ENCODE data around the gene SH3RF1.

Gene SH3RF1

DNA sequence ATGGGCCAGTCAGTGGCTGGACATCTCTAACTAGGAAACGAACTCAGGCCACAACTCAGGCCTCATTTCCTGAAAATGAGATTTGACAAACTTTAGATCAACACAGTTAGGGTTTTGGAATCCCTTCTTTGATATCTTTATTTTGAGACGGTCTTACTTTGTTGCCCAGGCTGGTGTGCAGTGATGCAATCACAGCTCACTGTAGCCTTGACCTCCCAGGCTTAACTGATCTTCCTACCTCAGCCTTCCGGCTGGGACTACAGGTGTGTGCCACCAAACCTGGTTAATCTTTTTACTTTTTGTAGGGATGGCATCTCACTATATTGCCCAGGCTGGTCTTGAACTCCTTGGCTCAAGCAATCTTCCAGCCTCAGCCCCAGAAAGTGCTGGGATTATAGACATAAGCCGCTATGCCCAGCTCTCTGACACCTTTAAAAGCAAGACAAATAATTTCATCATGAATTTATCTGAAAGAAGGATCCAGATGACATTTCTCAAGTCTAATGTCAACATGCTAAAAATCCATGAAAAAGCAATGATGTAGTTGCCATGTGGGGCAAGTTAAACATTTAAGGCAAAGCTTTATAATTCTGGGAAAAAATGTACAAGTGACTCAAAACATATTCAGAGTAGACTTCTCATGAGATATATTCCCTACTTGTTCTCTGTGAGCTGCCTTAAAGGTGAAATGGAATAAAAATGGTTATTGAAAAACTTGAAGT is 171.6 kb downstream of the SH3RF1 start:
- H3K4me2 ChIP-seq, result no peak overlapping the region
- H3K36me3 ChIP-seq (ENCODE audit: insufficient read depth), result no peaks in the 10 kb centered on the region
- TF ChIP-seq, protein P1, sequence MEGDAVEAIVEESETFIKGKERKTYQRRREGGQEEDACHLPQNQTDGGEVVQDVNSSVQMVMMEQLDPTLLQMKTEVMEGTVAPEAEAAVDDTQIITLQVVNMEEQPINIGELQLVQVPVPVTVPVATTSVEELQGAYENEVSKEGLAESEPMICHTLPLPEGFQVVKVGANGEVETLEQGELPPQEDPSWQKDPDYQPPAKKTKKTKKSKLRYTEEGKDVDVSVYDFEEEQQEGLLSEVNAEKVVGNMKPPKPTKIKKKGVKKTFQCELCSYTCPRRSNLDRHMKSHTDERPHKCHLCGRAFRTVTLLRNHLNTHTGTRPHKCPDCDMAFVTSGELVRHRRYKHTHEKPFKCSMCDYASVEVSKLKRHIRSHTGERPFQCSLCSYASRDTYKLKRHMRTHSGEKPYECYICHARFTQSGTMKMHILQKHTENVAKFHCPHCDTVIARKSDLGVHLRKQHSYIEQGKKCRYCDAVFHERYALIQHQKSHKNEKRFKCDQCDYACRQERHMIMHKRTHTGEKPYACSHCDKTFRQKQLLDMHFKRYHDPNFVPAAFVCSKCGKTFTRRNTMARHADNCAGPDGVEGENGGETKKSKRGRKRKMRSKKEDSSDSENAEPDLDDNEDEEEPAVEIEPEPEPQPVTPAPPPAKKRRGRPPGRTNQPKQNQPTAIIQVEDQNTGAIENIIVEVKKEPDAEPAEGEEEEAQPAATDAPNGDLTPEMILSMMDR (conservative IDR thresholded peaks at IDR 0.05; ENCODE audit: low read depth, low read length), result no peak

DNA sequence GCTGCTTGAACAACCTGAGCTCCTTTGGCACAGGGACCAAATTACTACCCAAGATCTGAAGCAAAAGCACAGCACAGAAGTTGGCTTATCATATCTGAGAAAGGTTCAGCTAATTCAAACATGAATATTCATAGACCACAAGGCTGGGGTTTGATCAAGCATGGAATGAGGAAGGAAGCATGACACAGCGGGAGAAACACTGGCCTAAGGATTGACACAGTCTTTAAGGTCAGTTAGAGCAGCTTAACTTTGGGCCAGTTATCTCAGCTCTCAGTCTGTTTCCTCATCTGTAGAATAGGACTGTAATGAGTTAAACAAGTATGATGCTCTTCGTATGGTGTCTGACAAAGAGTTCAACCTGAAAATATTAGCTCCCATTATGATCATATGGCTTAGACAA is 172.2 kb downstream of the SH3RF1 start:
- H3K4me3 ChIP-seq (IDR thresholded peaks at IDR 0.05; ENCODE audit: insufficient read depth, low read depth, low read length), result no peak overlapping the region
- no peak overlapping the region for H3K9ac ChIP-seq
- H3K27me3 ChIP-seq (ENCODE audit: insufficient read depth, low read depth), result no peaks in the 10 kb centered on the region
- no peaks in the 10 kb centered on the region for H4K20me1 ChIP-seq (ENCODE audit: insufficient read depth)
- H3K79me2 ChIP-seq (ENCODE audit: insufficient read depth, low read depth), result no peaks in the 10 kb centered on the region
- H2AFZ ChIP-seq (ENCODE audit: low read depth), result no peak overlapping the region
- H3K27ac ChIP-seq, result no peak overlapping the region
- no peak overlapping the region for H3K4me2 ChIP-seq
- no peaks in the 10 kb centered on the region for H3K36me3 ChIP-seq (ENCODE audit: insufficient read depth)
- H3K4me1 ChIP-seq (ENCODE audit: low read depth, poor library complexity, severe bottlenecking), result no peaks in the 10 kb centered on the region
- TF ChIP-seq, protein P1 (conservative IDR thresholded peaks at IDR 0.05; ENCODE audit: low read depth, low read length), result no peak

More for the DNA sequence above, 171.6 kb downstream of the SH3RF1 start:
- no peaks in the 10 kb centered on the region for H3K79me2 ChIP-seq (ENCODE audit: insufficient read depth, low read depth)
- H3K4me1 ChIP-seq (ENCODE audit: low read depth, poor library complexity, severe bottlenecking), result no peaks in the 10 kb centered on the region
- no peak overlapping the region for H3K9ac ChIP-seq
- no peaks in the 10 kb centered on the region for H4K20me1 ChIP-seq (ENCODE audit: insufficient read depth)
- H3K4me3 ChIP-seq (IDR thresholded peaks at IDR 0.05; ENCODE audit: insufficient read depth, low read depth, low read length), result no peak overlapping the region
- no peak overlapping the region for H2AFZ ChIP-seq (ENCODE audit: low read depth)
- H3K27ac ChIP-seq, result no peak overlapping the region
- H3K27me3 ChIP-seq (ENCODE audit: insufficient read depth, low read depth), result no peaks in the 10 kb centered on the region

DNA sequence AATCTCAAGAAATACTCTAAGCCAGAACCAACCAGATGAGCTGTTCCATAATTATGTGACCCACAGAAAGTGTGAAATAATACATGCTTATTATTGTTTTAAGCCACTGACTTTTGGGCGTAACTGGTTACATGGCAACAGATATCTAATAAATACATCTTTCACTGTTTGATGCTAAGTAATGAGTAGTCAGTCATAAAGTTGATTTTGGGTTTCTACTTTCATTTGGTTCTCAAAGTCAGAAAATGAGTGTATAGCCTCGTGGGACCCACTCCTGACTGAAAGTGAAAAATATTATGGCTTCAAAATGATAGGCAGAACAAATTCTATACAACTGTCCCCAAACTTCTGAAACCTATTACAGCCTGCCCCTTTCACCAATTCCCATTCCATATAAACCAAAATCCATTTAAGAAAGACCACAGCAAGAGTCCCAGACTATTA is 172.7 kb downstream of the SH3RF1 start:
- Histone ChIP-seq H3K27me3 (ENCODE audit: insufficient read depth, low read depth) (no peaks in the 10 kb centered on the region), H3K4me2 (no peak overlapping the region), H3K9ac (no peak overlapping the region), H3K36me3 (ENCODE audit: insufficient read depth) (no peaks in the 10 kb centered on the region), H2AFZ (ENCODE audit: low read depth) (no peak overlapping the region), H3K79me2 (ENCODE audit: insufficient read depth, low read depth) (no peaks in the 10 kb centered on the region), H3K4me3 (IDR thresholded peaks at IDR 0.05; ENCODE audit: insufficient read depth, low read depth, low read length) (no peak overlapping the region), H4K20me1 (ENCODE audit: insufficient read depth) (no peaks in the 10 kb centered on the region), H3K4me1 (ENCODE audit: low read depth, poor library complexity, severe bottlenecking) (no peaks in the 10 kb centered on the region), H3K27ac (no peak overlapping the region)
- TF ChIP-seq, protein P1 (conservative IDR thresholded peaks at IDR 0.05; ENCODE audit: low read depth, low read length), result no peak

DNA sequence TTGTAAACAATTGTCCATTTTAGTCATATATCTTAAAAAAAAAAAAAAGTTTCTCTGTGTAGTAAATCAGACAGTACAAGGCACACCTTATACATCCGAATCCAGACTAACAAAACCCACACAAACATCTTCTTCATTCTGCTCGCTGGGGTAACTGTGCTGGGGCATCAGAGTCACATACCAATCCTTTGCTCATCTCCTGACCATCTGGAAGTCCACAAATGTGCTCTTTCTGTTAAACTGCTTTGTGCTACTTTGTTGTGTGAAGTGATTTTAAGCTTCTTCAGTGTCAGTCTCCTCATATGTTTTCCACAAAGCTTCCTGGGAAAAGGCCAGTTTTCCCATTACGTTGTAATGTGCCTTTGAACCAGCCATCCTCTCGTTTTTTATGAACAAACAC is 174.5 kb downstream of the SH3RF1 start:
- no peaks in the 10 kb centered on the region for H4K20me1 ChIP-seq (ENCODE audit: insufficient read depth)
- no peak overlapping the region for H3K27ac ChIP-seq
- no peak overlapping the region for H3K9ac ChIP-seq
- H3K4me3 ChIP-seq (IDR thresholded peaks at IDR 0.05; ENCODE audit: insufficient read depth, low read depth, low read length), result no peak overlapping the region
- no peaks in the 10 kb centered on the region for H3K79me2 ChIP-seq (ENCODE audit: insufficient read depth, low read depth)
- H3K4me1 ChIP-seq (ENCODE audit: low read depth, poor library complexity, severe bottlenecking), result no peaks in the 10 kb centered on the region
- no peaks in the 10 kb centered on the region for H3K27me3 ChIP-seq (ENCODE audit: insufficient read depth, low read depth)
- TF ChIP-seq, protein P1 (conservative IDR thresholded peaks at IDR 0.05; ENCODE audit: low read depth, low read length), result no peak
- H3K36me3 ChIP-seq (ENCODE audit: insufficient read depth), result no peaks in the 10 kb centered on the region
- no peak overlapping the region for H2AFZ ChIP-seq (ENCODE audit: low read depth)
- H3K4me2 ChIP-seq, result no peak overlapping the region
